ENCODE data around the gene AFAP1L1.
A peak's percentile ranks its signal among the peaks of the same experiment; 100 is the strongest.

The AFAP1L1 gene

DNA sequence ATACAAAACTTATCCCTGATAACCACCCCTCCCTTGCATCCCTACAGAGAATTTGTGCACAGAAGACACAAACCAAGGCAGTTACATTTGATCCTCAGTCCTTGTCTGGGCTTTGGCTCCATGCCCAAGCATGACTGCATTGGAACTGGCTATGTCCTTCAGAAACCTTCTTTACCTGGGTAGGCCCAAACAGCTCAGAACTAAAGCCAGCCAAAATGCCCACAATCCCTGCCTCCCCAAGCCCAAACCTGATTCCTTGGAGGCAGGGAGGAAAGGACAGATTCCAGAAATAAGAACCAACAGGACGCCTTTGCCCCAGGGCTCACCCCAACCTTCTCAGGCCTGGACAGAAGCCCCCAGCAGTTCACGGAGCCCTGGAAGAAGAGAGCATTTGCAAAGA lies 99.2 kb downstream of the AFAP1L1 start:
- TF ChIP-seq OSR1 (CRISPR knock-in tag; IDR thresholded peaks at IDR 0.05) (no peak), ARNTL (CRISPR knock-in tag; IDR thresholded peaks at IDR 0.05; ENCODE audit: borderline replicate concordance, low read depth) (no peak), ZFP30 (CRISPR knock-in tag; IDR thresholded peaks at IDR 0.05) (no peak), ZFP3 (CRISPR knock-in tag; IDR thresholded peaks at IDR 0.05) (no peak), BACH2 (CRISPR knock-in tag; IDR thresholded peaks at IDR 0.05; ENCODE audit: borderline replicate concordance) (no peak), ESRRG (CRISPR knock-in tag; IDR thresholded peaks at IDR 0.05) (no peak), ZNF8 (CRISPR knock-in tag; IDR thresholded peaks at IDR 0.05) (no peak), CSDC2 (CRISPR knock-in tag; IDR thresholded peaks at IDR 0.05) (no peak), POU6F1 (CRISPR knock-in tag; IDR thresholded peaks at IDR 0.05; ENCODE audit: borderline replicate concordance, low read depth) (no peak), TOX (CRISPR knock-in tag; IDR thresholded peaks at IDR 0.05; ENCODE audit: borderline replicate concordance) (no peak), ZNF70 (CRISPR knock-in tag; IDR thresholded peaks at IDR 0.05) (no peak)
- TF ChIP-seq, protein P1, sequence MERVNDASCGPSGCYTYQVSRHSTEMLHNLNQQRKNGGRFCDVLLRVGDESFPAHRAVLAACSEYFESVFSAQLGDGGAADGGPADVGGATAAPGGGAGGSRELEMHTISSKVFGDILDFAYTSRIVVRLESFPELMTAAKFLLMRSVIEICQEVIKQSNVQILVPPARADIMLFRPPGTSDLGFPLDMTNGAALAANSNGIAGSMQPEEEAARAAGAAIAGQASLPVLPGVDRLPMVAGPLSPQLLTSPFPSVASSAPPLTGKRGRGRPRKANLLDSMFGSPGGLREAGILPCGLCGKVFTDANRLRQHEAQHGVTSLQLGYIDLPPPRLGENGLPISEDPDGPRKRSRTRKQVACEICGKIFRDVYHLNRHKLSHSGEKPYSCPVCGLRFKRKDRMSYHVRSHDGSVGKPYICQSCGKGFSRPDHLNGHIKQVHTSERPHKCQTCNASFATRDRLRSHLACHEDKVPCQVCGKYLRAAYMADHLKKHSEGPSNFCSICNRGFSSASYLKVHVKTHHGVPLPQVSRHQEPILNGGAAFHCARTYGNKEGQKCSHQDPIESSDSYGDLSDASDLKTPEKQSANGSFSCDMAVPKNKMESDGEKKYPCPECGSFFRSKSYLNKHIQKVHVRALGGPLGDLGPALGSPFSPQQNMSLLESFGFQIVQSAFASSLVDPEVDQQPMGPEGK (CRISPR knock-in tag; IDR thresholded peaks at IDR 0.05; ENCODE audit: borderline replicate concordance), result no peak
- TF ChIP-seq, protein P2, sequence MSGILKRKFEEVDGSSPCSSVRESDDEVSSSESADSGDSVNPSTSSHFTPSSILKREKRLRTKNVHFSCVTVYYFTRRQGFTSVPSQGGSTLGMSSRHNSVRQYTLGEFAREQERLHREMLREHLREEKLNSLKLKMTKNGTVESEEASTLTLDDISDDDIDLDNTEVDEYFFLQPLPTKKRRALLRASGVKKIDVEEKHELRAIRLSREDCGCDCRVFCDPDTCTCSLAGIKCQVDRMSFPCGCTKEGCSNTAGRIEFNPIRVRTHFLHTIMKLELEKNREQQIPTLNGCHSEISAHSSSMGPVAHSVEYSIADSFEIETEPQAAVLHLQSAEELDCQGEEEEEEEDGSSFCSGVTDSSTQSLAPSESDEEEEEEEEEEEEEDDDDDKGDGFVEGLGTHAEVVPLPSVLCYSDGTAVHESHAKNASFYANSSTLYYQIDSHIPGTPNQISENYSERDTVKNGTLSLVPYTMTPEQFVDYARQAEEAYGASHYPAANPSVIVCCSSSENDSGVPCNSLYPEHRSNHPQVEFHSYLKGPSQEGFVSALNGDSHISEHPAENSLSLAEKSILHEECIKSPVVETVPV (CRISPR knock-in tag; IDR thresholded peaks at IDR 0.05), result no peak
- ATAC-seq, result no peak

- TF ChIP-seq TOX (CRISPR knock-in tag; IDR thresholded peaks at IDR 0.05; ENCODE audit: borderline replicate concordance) (no peak), TSHZ2 (CRISPR knock-in tag; IDR thresholded peaks at IDR 0.05) (no peak), OSR1 (CRISPR knock-in tag; IDR thresholded peaks at IDR 0.05) (no peak), RARB (CRISPR knock-in tag; IDR thresholded peaks at IDR 0.05) (no peak), SNAI2 (CRISPR knock-in tag; IDR thresholded peaks at IDR 0.05) (no peak), PPARA (CRISPR knock-in tag; IDR thresholded peaks at IDR 0.05; ENCODE audit: borderline replicate concordance) (no peak), ISL1 (CRISPR knock-in tag; IDR thresholded peaks at IDR 0.05) (no peak), BACH2 (CRISPR knock-in tag; IDR thresholded peaks at IDR 0.05; ENCODE audit: borderline replicate concordance) (no peak), CSDC2 (CRISPR knock-in tag; IDR thresholded peaks at IDR 0.05) (no peak), ZNF8 (CRISPR knock-in tag; IDR thresholded peaks at IDR 0.05) (no peak), ZNF70 (CRISPR knock-in tag; IDR thresholded peaks at IDR 0.05) (no peak), GLIS3 (CRISPR knock-in tag; IDR thresholded peaks at IDR 0.05) (no peak), ARNTL (CRISPR knock-in tag; IDR thresholded peaks at IDR 0.05; ENCODE audit: borderline replicate concordance, low read depth) (no peak)
- TF ChIP-seq, protein P1 (CRISPR knock-in tag; IDR thresholded peaks at IDR 0.05; ENCODE audit: borderline replicate concordance), result no peak
- TF ChIP-seq, protein P3, sequence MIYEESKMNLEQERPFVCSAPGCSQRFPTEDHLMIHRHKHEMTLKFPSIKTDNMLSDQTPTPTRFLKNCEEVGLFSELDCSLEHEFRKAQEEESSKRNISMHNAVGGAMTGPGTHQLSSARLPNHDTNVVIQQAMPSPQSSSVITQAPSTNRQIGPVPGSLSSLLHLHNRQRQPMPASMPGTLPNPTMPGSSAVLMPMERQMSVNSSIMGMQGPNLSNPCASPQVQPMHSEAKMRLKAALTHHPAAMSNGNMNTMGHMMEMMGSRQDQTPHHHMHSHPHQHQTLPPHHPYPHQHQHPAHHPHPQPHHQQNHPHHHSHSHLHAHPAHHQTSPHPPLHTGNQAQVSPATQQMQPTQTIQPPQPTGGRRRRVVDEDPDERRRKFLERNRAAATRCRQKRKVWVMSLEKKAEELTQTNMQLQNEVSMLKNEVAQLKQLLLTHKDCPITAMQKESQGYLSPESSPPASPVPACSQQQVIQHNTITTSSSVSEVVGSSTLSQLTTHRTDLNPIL (CRISPR knock-in tag; IDR thresholded peaks at IDR 0.05; ENCODE audit: low read depth), result no peak
- ATAC-seq, result peak; percentile 91
Measured at GRCh38 chr5:149371296-149371962, 99.8 kb downstream of the AFAP1L1 start.
